Endothelial cell of umbilical vein (primary cell): ENCODE results near the gene ACTN1. TPM values are rescaled to one million over a fixed set of nuclear protein-coding genes. Genes with fewer than 3 reads are reported as not detected.
A peak's percentile ranks its signal among the peaks of the same experiment; 100 is the strongest.

ENCODE experiments used
- BruUV-seq: library from RNA; stranded (reverse); fragments of 400-500 nt; replicated peaks from 2 replicates; lab custom pipeline; 2021; lab: Mats Ljungman, UMichigan
- CTCF ChIA-PET: fragments of 300-600, 350-600 bp; sonication (Branson Sonifier 250); formaldehyde crosslinking; loops from one replicate; lab custom pipeline; 2021; ENCODE audit warnings: antibody characterized with exemption, inconsistent platforms; lab: Charles Lee
- POLR2A ChIA-PET: fragments of 300-600, 350-600 bp; sonication (Branson Sonifier 250); formaldehyde crosslinking; loops from one replicate; lab custom pipeline; 2021; ENCODE audit warnings: antibody characterized with exemption, inconsistent platforms; lab: Charles Lee
- DNase-seq: peaks from one replicate; pipeline ENCODE4 v3.0.0-alpha.2; 2011; ENCODE audit warnings: low read depth, low spot score
- FAIRE-seq: peaks from 2 replicates; lab custom pipeline; 2011; peaks lifted over from hg19 to GRCh38; lab: Jason Lieb, UNC
- H2AFZ ChIP-seq: 2 replicates; pipeline ENCODE4 v1.6.0; 2012; ENCODE audit warnings: low read depth, low read length, control low read depth, inconsistent platforms
- H3K27ac ChIP-seq: 2 replicates; pipeline ENCODE4 v1.5.1; 2011; ENCODE audit warnings: low read depth, mild to moderate bottlenecking, control low read depth, low read length, moderate library complexity; ENCODE audit not compliant: insufficient read depth
- H3K27me3 ChIP-seq, 2 experiments: 2 replicates each; pipeline versions ENCODE4 v1.6.0 to v1.6.1; 2011; ENCODE audit warnings: low read length in 2 of 2, mixed read lengths in 1 of 2; ENCODE audit not compliant: control insufficient read depth in 2 of 2, insufficient read depth in 2 of 2
- H3K36me3 ChIP-seq, 2 experiments: 2 replicates in 1 of 2; 3 replicates in 1 of 2; pipeline ENCODE4 v1.5.1; 2011; ENCODE audit warnings: low read length in 2 of 2, mild to moderate bottlenecking in 1 of 2, moderate library complexity in 1 of 2; ENCODE audit not compliant: control insufficient read depth in 2 of 2, insufficient read depth in 2 of 2; ENCODE audit errors: extremely low read depth in 1 of 2
- H3K4me1 ChIP-seq: 3 replicates; pipeline ENCODE4 v1.5.1; 2011; ENCODE audit warnings: mild to moderate bottlenecking, low read length; ENCODE audit not compliant: control insufficient read depth, insufficient read depth; ENCODE audit errors: extremely low read depth
- H3K4me2 ChIP-seq: 2 replicates; pipeline ENCODE4 v1.6.1; 2011; ENCODE audit warnings: low read length, control low read depth, mixed read lengths; ENCODE audit not compliant: insufficient read depth
- H3K4me3 ChIP-seq, 3 experiments: fragments of 200-600 bp in 1 of 3; sonication (generic), shearing (Covaris generic) in 1 of 3; replicated peaks in 1 of 3; 2 replicates each; pipeline ENCODE4 v1.5.1; 2011 to 2016; ENCODE audit warnings: control low read depth in 3 of 3, low read length in 3 of 3, mild to moderate bottlenecking in 2 of 3, inconsistent platforms in 1 of 3, low read depth in 1 of 3, moderate library complexity in 1 of 3; ENCODE audit not compliant: insufficient read depth in 1 of 3
- H3K79me2 ChIP-seq: 2 replicates; pipeline ENCODE4 v1.6.0; 2012; ENCODE audit warnings: low read length, inconsistent platforms; ENCODE audit not compliant: control insufficient read depth, insufficient read depth
- H3K9ac ChIP-seq: replicated peaks from 2 replicates; pipeline ENCODE3; 2011; ENCODE audit warnings: low read length, control low read depth; ENCODE audit not compliant: insufficient read depth; ENCODE audit errors: extremely low read depth
- H3K9me1 ChIP-seq: replicated peaks from 3 replicates; pipeline ENCODE4 v1.6.0; 2011; ENCODE audit warnings: mild to moderate bottlenecking, low read length; ENCODE audit not compliant: control insufficient read depth, insufficient read depth; ENCODE audit errors: extremely low read depth
- H3K9me3 ChIP-seq: replicated peaks from 2 replicates; pipeline ENCODE4 v1.5.1; 2012; ENCODE audit warnings: low read length, inconsistent platforms; ENCODE audit not compliant: control insufficient read depth, insufficient read depth
- H4K20me1 ChIP-seq: replicated peaks from 2 replicates; pipeline ENCODE3; 2011; ENCODE audit warnings: mild to moderate bottlenecking, low read length; ENCODE audit not compliant: control insufficient read depth, insufficient read depth; ENCODE audit errors: extremely low read depth
- CTCF ChIP-seq, 2 donors: IDR thresholded peaks; 1 replicate in 1 of 2; 2 replicates in 1 of 2; pipeline ENCODE4 v1.5.1; 2011; ENCODE audit warnings: low read length in 2 of 2, mild to moderate bottlenecking in 2 of 2, moderate library complexity in 2 of 2, control low read depth in 1 of 2, inconsistent platforms in 1 of 2, low read depth in 1 of 2; ENCODE audit not compliant: insufficient read depth in 1 of 2; ENCODE audit errors: extremely low read depth in 1 of 2
- EZH2 ChIP-seq: IDR thresholded peaks from 2 replicates; pipeline ENCODE4 v1.6.1; 2012; ENCODE audit warnings: borderline replicate concordance, low read depth, mild to moderate bottlenecking, moderate library complexity, low read length, inconsistent platforms; ENCODE audit not compliant: severe bottlenecking
- FOS ChIP-seq: IDR thresholded peaks from 2 replicates; pipeline ENCODE4 v1.6.1; 2011; ENCODE audit warnings: mild to moderate bottlenecking, low read length, moderate library complexity, borderline replicate concordance; ENCODE audit not compliant: insufficient read depth
- GATA2 ChIP-seq: IDR thresholded peaks from 2 replicates; pipeline ENCODE4 v1.7.0; 2011; ENCODE audit warnings: low read depth, mild to moderate bottlenecking, moderate library complexity, mixed read lengths, low read length; ENCODE audit not compliant: insufficient read length, insufficient read depth
- JUN ChIP-seq: IDR thresholded peaks from 2 replicates; pipeline ENCODE4 v1.6.1; 2011; ENCODE audit warnings: borderline replicate concordance, low read depth; ENCODE audit not compliant: insufficient read length, insufficient read depth
- MAX ChIP-seq: IDR thresholded peaks from 2 replicates; pipeline ENCODE4 v1.6.1; 2011; ENCODE audit not compliant: insufficient read depth, insufficient read length
- MYC ChIP-seq: IDR thresholded peaks from one replicate; pipeline ENCODE4 v1.6.1; 2011; ENCODE audit warnings: mild to moderate bottlenecking, low read depth, low read length
- POLR2A ChIP-seq: IDR thresholded peaks from 2 replicates; pipeline ENCODE4 v1.6.1; 2012; ENCODE audit warnings: low read depth, mild to moderate bottlenecking, control low read depth, low read length
- POLR2AphosphoS5 ChIP-seq: IDR thresholded peaks from 2 replicates; pipeline ENCODE4 v1.6.1; 2012; ENCODE audit warnings: low read depth, mild to moderate bottlenecking, control low read depth, low read length, moderate library complexity; ENCODE audit not compliant: insufficient read depth
- dilution Hi-C: fragments of 300-500 bp; cut with MboI; formaldehyde crosslinking; loops from one replicate; pipeline ENCODE4 v1.15.0; 2019; ENCODE audit warnings: low sequenced_read_pairs; ENCODE audit not compliant: extremely low pct_ligation_motif_present
- intact Hi-C: fragments of 100-400 bp; cut with micrococcal nuclease; formaldehyde crosslinking; loops from one replicate; pipeline ENCODE4 v1.10.0; 2022
- polyA plus RNA-seq, 4 experiments: library from polyadenylated mRNA; depleted of rRNA in 3 of 4; stranded (reverse) in 3 of 4; unstranded in 1 of 4; fragments of >200 nt; gene quantifications; 2 replicates each; pipeline versions ENCODE4 v1.2.1 to v1.2.3, GENCODE V29; 2011 to 2012; ENCODE audit warnings: missing spikeins in 1 of 4
- total RNA-seq: library from RNA; stranded (reverse); gene quantifications from 2 replicates; pipeline ENCODE4 v1.2.3, GENCODE V29; 2021

Gene ACTN1
- total and polyA plus RNA-seq, 2 donors (not counting 3 experiments of a cell fraction or from before 2014, with no cell fraction given): 442 to 463 TPM

GRCh38 chr14:68898248-68899032 lies 80.7 kb downstream of the ACTN1 start:
- Histone ChIP-seq H3K9me3 (no peaks in the 10 kb centered on the region), H3K4me3 (no peak overlapping the region), H3K27ac (no peak overlapping the region), H3K9ac (no peak overlapping the region), H2AFZ (no peak overlapping the region), H3K4me2 (no peak overlapping the region), H4K20me1 (no peaks in the 10 kb centered on the region), H3K79me2 (peaks cover 9% of the 10 kb centered on the region), H3K4me1 (peaks cover 23% of the 10 kb centered on the region), H3K27me3 (no peaks in the 10 kb centered on the region), H3K9me1 (no peaks in the 10 kb centered on the region), H3K36me3 (peaks cover 33 to 55% of the 10 kb centered on the region in 2 experiments)
- ChIA-PET CTCF (interaction anchor here (0.7 to 1.6 kb wide), 3 partner anchors 13 to 209 kb away, joined by 3 to 6 read pairs (median 4); no protein-coding TSS in a partner anchor), POLR2A (no interaction called here)
- BruUV-seq: no TSS peak
- dilution Hi-C loops (no loop called here), intact Hi-C loops (no loop called here)
- DNase-seq (no peak), FAIRE-seq (no peak)
- TF ChIP-seq GATA2 (no peak), JUN (no peak), POLR2A (peak; percentile 8)

- CTCF ChIA-PET: interaction anchor here (0.8 to 1.6 kb wide), 3 partner anchors 14 to 210 kb away, joined by 3 to 6 read pairs (median 4); no protein-coding TSS in a partner anchor
- no TSS peak for BruUV-seq
- POLR2A ChIA-PET: interaction anchor here (0.9 kb wide), 1 partner anchor 10 kb away, joined by 4 read pairs; no protein-coding TSS in a partner anchor
- Histone ChIP-seq H4K20me1 (no peaks in the 10 kb centered on the region), H3K4me1 (peaks cover 23% of the 10 kb centered on the region), H3K4me3 (no peak overlapping the region), H3K9me1 (no peaks in the 10 kb centered on the region), H3K4me2 (no peak overlapping the region), H3K27ac (no peak overlapping the region), H3K36me3 (peaks cover 36 to 60% of the 10 kb centered on the region in 2 experiments), H3K27me3 (no peaks in the 10 kb centered on the region), H2AFZ (no peak overlapping the region), H3K9me3 (no peaks in the 10 kb centered on the region), H3K9ac (no peak overlapping the region), H3K79me2 (peaks cover 9% of the 10 kb centered on the region)
- dilution Hi-C loops (no loop called here), intact Hi-C loops (no loop called here)
- DNase-seq (no peak), FAIRE-seq (no peak)
- TF ChIP-seq JUN (no peak), MAX (no peak), POLR2A (no peak), FOS (no peak), CTCF (IDR thresholded peaks at IDR 0.05; ENCODE audit: extremely low read depth in 1 of 2, insufficient read depth in 1 of 2, low read depth in 1 of 2, low read length in 2 of 2) (no peak), POLR2AphosphoS5 (no peak), MYC (no peak), EZH2 (no peak), GATA2 (no peak)
These were observed 81.4 kb downstream of the ACTN1 start for GRCh38 chr14:68897559-68898155.
